ENCODE data around the gene PINLYP.
A peak's percentile ranks its signal among the peaks of the same experiment; 100 is the strongest.

Gene PINLYP

DNA sequence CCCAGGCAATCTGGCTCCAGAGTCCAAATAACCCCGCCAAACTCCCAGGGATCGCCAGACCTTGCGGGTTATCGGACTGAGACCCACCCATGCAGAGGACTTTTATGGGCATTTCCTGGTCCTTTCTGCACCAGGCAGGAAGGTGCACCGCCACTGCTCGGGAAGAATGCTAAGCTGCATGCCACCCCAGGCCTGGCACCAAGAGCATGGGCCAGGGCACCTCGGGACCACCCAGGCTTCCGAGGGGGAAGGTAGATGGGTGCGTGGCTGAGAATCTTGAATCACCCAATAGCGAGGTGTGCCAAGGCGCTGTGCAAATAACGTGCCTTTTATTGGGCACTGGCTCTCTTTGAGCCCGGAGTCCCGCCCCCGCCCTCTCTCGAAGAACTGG, 43.0 kb upstream of the PINLYP start:
- no peak for DNase-seq (ENCODE audit: extremely low spot score)
- POLR2A ChIA-PET, result interaction anchor here (1.1 kb wide), 1 partner anchor 42 kb away, joined by 3 read pairs; no protein-coding TSS in a partner anchor
- TF ChIP-seq, protein P1, sequence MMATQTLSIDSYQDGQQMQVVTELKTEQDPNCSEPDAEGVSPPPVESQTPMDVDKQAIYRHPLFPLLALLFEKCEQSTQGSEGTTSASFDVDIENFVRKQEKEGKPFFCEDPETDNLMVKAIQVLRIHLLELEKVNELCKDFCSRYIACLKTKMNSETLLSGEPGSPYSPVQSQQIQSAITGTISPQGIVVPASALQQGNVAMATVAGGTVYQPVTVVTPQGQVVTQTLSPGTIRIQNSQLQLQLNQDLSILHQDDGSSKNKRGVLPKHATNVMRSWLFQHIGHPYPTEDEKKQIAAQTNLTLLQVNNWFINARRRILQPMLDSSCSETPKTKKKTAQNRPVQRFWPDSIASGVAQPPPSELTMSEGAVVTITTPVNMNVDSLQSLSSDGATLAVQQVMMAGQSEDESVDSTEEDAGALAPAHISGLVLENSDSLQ (IDR thresholded peaks at IDR 0.05), result no peak
- TF ChIP-seq L3MBTL2 (conservative IDR thresholded peaks at IDR 0.05), result no peak
- CTCF ChIA-PET, result interaction anchor here (0.6 to 1.9 kb wide), 5 partner anchors 23 to 210 kb away, joined by 3 to 7 read pairs (median 4); no protein-coding TSS in a partner anchor

- DNase-seq (ENCODE audit: extremely low spot score), result peak; percentile 49
- CTCF ChIA-PET, result interaction anchor here (0.6 to 1.9 kb wide), 5 partner anchors 23 to 210 kb away, joined by 3 to 7 read pairs (median 4); no protein-coding TSS in a partner anchor
- TF ChIP-seq SUZ12 (IDR thresholded peaks at IDR 0.05) (no peak), L3MBTL2 (conservative IDR thresholded peaks at IDR 0.05) (no peak), FOXM1 (IDR thresholded peaks at IDR 0.05; ENCODE audit: borderline replicate concordance) (no peak), NFRKB (IDR thresholded peaks at IDR 0.05) (no peak), FOXK2 (IDR thresholded peaks at IDR 0.05) (no peak), FOXA1 (IDR thresholded peaks at IDR 0.05) (no peak), ELF4 (IDR thresholded peaks at IDR 0.05) (no peak), CTBP1 (IDR thresholded peaks at IDR 0.05; ENCODE audit: borderline replicate concordance) (no peak), ZNF384 (IDR thresholded peaks at IDR 0.05) (no peak), HDGF (IDR thresholded peaks at IDR 0.05; ENCODE audit: borderline replicate concordance) (no peak), TARDBP (IDR thresholded peaks at IDR 0.05) (no peak), ARNT (IDR thresholded peaks at IDR 0.05) (no peak), BHLHE40 (IDR thresholded peaks at IDR 0.05; ENCODE audit: borderline replicate concordance) (no peak), SP1 (IDR thresholded peaks at IDR 0.05) (no peak), LEF1 (IDR thresholded peaks at IDR 0.05; ENCODE audit: borderline replicate concordance) (no peak)
- TF ChIP-seq, protein P1 (IDR thresholded peaks at IDR 0.05), result no peak
- POLR2A ChIA-PET, result interaction anchor here (1.1 to 1.3 kb wide), 3 partner anchors 13 to 63 kb away, joined by 3 to 8 read pairs (median 5); partner anchors contain the start of genes IRGQ and ZNF576
These were observed 42.5 kb upstream of the PINLYP start, which contains the start of gene ZNF575 for GRCh38 chr19:43532962-43533545. Gene ZNF575, plus strand, starts transcription at chr19:43533188. Its CDS starts 1,235 bp downstream, at chr19:43534423.

GRCh38 chr19:43533546-43534304, 41.9 kb upstream of the PINLYP start:
- CTCF ChIA-PET, result interaction anchor here (1.6 to 1.9 kb wide), 2 partner anchors 22 to 108 kb away, joined by 4 to 7 read pairs; no protein-coding TSS in a partner anchor
- DNase-seq (ENCODE audit: extremely low spot score), result peak; percentile 76
- POLR2A ChIA-PET, result interaction anchor here (1.1 to 1.3 kb wide), 3 partner anchors 14 to 62 kb away, joined by 3 to 8 read pairs (median 5); partner anchors contain the start of genes IRGQ and ZNF576
- no peak for TF ChIP-seq ZNF384 (IDR thresholded peaks at IDR 0.05)
- no peak for TF ChIP-seq LEF1 (IDR thresholded peaks at IDR 0.05; ENCODE audit: borderline replicate concordance)
- TF ChIP-seq SUZ12 (IDR thresholded peaks at IDR 0.05), result no peak
- no peak for TF ChIP-seq NFRKB (IDR thresholded peaks at IDR 0.05)
- no peak for TF ChIP-seq HDGF (IDR thresholded peaks at IDR 0.05; ENCODE audit: borderline replicate concordance)
- TF ChIP-seq, protein P1 (IDR thresholded peaks at IDR 0.05), result no peak
- no peak for TF ChIP-seq ARNT (IDR thresholded peaks at IDR 0.05)
- TF ChIP-seq FOXA1 (IDR thresholded peaks at IDR 0.05), result no peak
- no peak for TF ChIP-seq TARDBP (IDR thresholded peaks at IDR 0.05)
- no peak for TF ChIP-seq SP1 (IDR thresholded peaks at IDR 0.05)
- no peak for TF ChIP-seq FOXK2 (IDR thresholded peaks at IDR 0.05)
- TF ChIP-seq FOXM1 (IDR thresholded peaks at IDR 0.05; ENCODE audit: borderline replicate concordance), result no peak

- ChIA-PET POLR2A (interaction anchor here (1.2 to 1.3 kb wide), 2 partner anchors 14 to 62 kb away, joined by 5 to 8 read pairs; partner anchors contain the start of genes IRGQ and ZNF576), CTCF (interaction anchor here (1.6 to 1.9 kb wide), 2 partner anchors 21 to 108 kb away, joined by 4 to 7 read pairs; no protein-coding TSS in a partner anchor)
- TF ChIP-seq FOXK2 (IDR thresholded peaks at IDR 0.05) (no peak), TARDBP (IDR thresholded peaks at IDR 0.05) (no peak), SP1 (IDR thresholded peaks at IDR 0.05) (no peak), BHLHE40 (IDR thresholded peaks at IDR 0.05; ENCODE audit: borderline replicate concordance) (no peak), LEF1 (IDR thresholded peaks at IDR 0.05; ENCODE audit: borderline replicate concordance) (no peak), CTBP1 (IDR thresholded peaks at IDR 0.05; ENCODE audit: borderline replicate concordance) (no peak), SUZ12 (IDR thresholded peaks at IDR 0.05) (no peak), ARNT (IDR thresholded peaks at IDR 0.05) (no peak), FOXM1 (IDR thresholded peaks at IDR 0.05; ENCODE audit: borderline replicate concordance) (no peak), FOXA1 (IDR thresholded peaks at IDR 0.05) (no peak), ZNF384 (IDR thresholded peaks at IDR 0.05) (no peak), ELF4 (IDR thresholded peaks at IDR 0.05) (no peak), HDGF (IDR thresholded peaks at IDR 0.05; ENCODE audit: borderline replicate concordance) (no peak), L3MBTL2 (conservative IDR thresholded peaks at IDR 0.05) (no peak), NFRKB (IDR thresholded peaks at IDR 0.05) (no peak)
- TF ChIP-seq, protein P1 (IDR thresholded peaks at IDR 0.05), result no peak
These were observed 41.2 kb upstream of the PINLYP start for GRCh38 chr19:43534305-43534815.

More at GRCh38 chr19:43534305-43534815, 41.2 kb upstream of the PINLYP start:
- DNase-seq (ENCODE audit: extremely low spot score), result no peak
